Liver (tissue), 9 donors: ENCODE measurements around the gene KRTAP6-1. TPM values are rescaled to one million over a fixed set of nuclear protein-coding genes. Genes with fewer than 3 reads are reported as not detected.

Source experiments
- DNase-seq: peaks from one replicate; pipeline ENCODE4 v3.0.0-alpha.2; 2017; ENCODE audit warnings: low spot score
- H3K27ac ChIP-seq, 2 donors: one replicate each; pipeline ENCODE4 v1.7.0; 2013; ENCODE audit warnings: inconsistent platforms in 2 of 2, low read length in 2 of 2, control low read depth in 1 of 2, low read depth in 1 of 2, mild to moderate bottlenecking in 1 of 2
- H3K27me3 ChIP-seq, 4 donors: one replicate each; pipeline versions ENCODE4 v1.6.1 to v1.7.0; 2013; ENCODE audit warnings: low read length in 3 of 4, inconsistent platforms in 1 of 4, mild to moderate bottlenecking in 1 of 4, moderate library complexity in 1 of 4; ENCODE audit not compliant: control insufficient read depth in 4 of 4, insufficient read depth in 4 of 4
- H3K36me3 ChIP-seq, 4 donors: one replicate each; pipeline versions ENCODE4 v1.6.1 to v1.7.0; 2013; ENCODE audit warnings: low read length in 3 of 4, mild to moderate bottlenecking in 3 of 4, low read depth in 1 of 4, moderate library complexity in 1 of 4; ENCODE audit not compliant: control insufficient read depth in 4 of 4, insufficient read depth in 3 of 4
- H3K4me1 ChIP-seq, 4 donors: one replicate each; pipeline versions ENCODE4 v1.6.1 to v1.7.0; 2013; ENCODE audit warnings: low read length in 3 of 4, mild to moderate bottlenecking in 3 of 4, moderate library complexity in 1 of 4; ENCODE audit not compliant: control insufficient read depth in 4 of 4, insufficient read depth in 4 of 4
- H3K4me3 ChIP-seq, 3 donors: one replicate each; pipeline versions ENCODE4 v1.6.1 to v1.7.0; 2013; ENCODE audit warnings: low read length in 3 of 3, control low read depth in 1 of 3, low read depth in 1 of 3, mild to moderate bottlenecking in 1 of 3
- H3K9ac ChIP-seq, 2 donors: one replicate each; pipeline ENCODE4 v1.7.0; 2013; ENCODE audit warnings: low read length in 2 of 2, mild to moderate bottlenecking in 2 of 2, moderate library complexity in 2 of 2, control low read depth in 1 of 2, low read depth in 1 of 2
- H3K9me3 ChIP-seq, 4 donors: one replicate each; pipeline versions ENCODE4 v1.6.1 to v1.7.0; 2013; ENCODE audit warnings: low read length in 3 of 4; ENCODE audit not compliant: control insufficient read depth in 4 of 4
- ATF3 ChIP-seq: IDR thresholded peaks from 2 replicates; pipeline ENCODE4 v1.6.1; 2016; ENCODE audit warnings: antibody characterized with exemption
- EGR1 ChIP-seq, 2 donors: IDR thresholded peaks; 2 replicates each; pipeline ENCODE4 v1.6.1; 2016 to 2018; ENCODE audit warnings: antibody characterized with exemption in 2 of 2, low read depth in 2 of 2
- FOXA1 ChIP-seq: IDR thresholded peaks from 2 replicates; pipeline ENCODE4 v1.6.1; 2016; ENCODE audit warnings: antibody characterized with exemption
- GABPA ChIP-seq, 2 donors: IDR thresholded peaks in 1 of 2; conservative IDR thresholded peaks in 1 of 2; 2 replicates each; pipeline ENCODE4 v1.6.1; 2016; ENCODE audit warnings: antibody characterized with exemption in 2 of 2, mild to moderate bottlenecking in 1 of 2, moderate library complexity in 1 of 2
- HNF4A ChIP-seq, 2 donors: conservative IDR thresholded peaks; 2 replicates each; pipeline ENCODE4 v1.6.1; 2016; ENCODE audit warnings: antibody characterized with exemption in 2 of 2, mild to moderate bottlenecking in 2 of 2
- HNF4G ChIP-seq: IDR thresholded peaks from 2 replicates; pipeline ENCODE4 v1.6.1; 2016; ENCODE audit warnings: antibody characterized with exemption
- JUND ChIP-seq, 2 donors: IDR thresholded peaks; 2 replicates each; pipeline ENCODE4 v1.6.1; 2016; ENCODE audit warnings: antibody characterized with exemption in 2 of 2
- MAX ChIP-seq: IDR thresholded peaks from 2 replicates; pipeline ENCODE4 v1.6.1; 2016; ENCODE audit warnings: antibody characterized with exemption
- NR2F2 ChIP-seq: IDR thresholded peaks from 2 replicates; pipeline ENCODE4 v1.6.1; 2016; ENCODE audit warnings: antibody characterized with exemption
- RAD21 ChIP-seq, 2 donors: IDR thresholded peaks; 2 replicates each; pipeline ENCODE4 v1.6.1; 2016; ENCODE audit warnings: antibody characterized with exemption in 2 of 2, mild to moderate bottlenecking in 2 of 2
- REST ChIP-seq: IDR thresholded peaks from 2 replicates; pipeline ENCODE4 v1.6.1; 2016; ENCODE audit warnings: antibody characterized with exemption, mild to moderate bottlenecking
- RXRA ChIP-seq, 2 donors: IDR thresholded peaks; 2 replicates each; pipeline ENCODE4 v1.6.1; 2017 to 2018; ENCODE audit warnings: antibody characterized with exemption in 2 of 2, mild to moderate bottlenecking in 1 of 2
- SP1 ChIP-seq: IDR thresholded peaks from 2 replicates; pipeline ENCODE4 v1.6.1; 2018; ENCODE audit warnings: antibody characterized with exemption, mild to moderate bottlenecking
- TAF1 ChIP-seq: conservative IDR thresholded peaks from 2 replicates; pipeline ENCODE4 v1.6.1; 2016; ENCODE audit warnings: antibody characterized with exemption, mild to moderate bottlenecking
- ZBTB33 ChIP-seq: IDR thresholded peaks from 2 replicates; pipeline ENCODE4 v1.6.1; 2016; ENCODE audit warnings: antibody characterized with exemption
- WGBS: extraction: QIAGEN DNeasy Blood & Tissue Kit; methylation state at CpG from one replicate; pipeline ENCODE4 v1.1.7; 2013; 5-methylcytosine and 5-hydroxymethylcytosine counted together
- polyA plus RNA-seq, 2 donors: library from polyadenylated mRNA; stranded (reverse) in 1 of 2; unstranded in 1 of 2; fragments of 200-250 nt in 1 of 2; fragments of >200 nt in 1 of 2; fragmentation: Nextera tagmentation in 1 of 2; extraction: Ambion mirVana in 1 of 2; gene quantifications; one replicate each; pipeline versions ENCODE4 v1.2.1 to v1.2.3, GENCODE V29; 2013 to 2015
- total RNA-seq, 2 donors: library from RNA; depleted of rRNA; stranded (reverse); fragments of >200 nt; gene quantifications; one replicate each; pipeline ENCODE4 v1.2.3, GENCODE V29; 2014
- donor health status: healthy.
- donor health status: healthy.
- donor health status: healthy.
- donor health status: healthy.
- donor health status: healthy.

KRTAP6-1 gene
- total and polyA plus RNA-seq, 4 donors, result not detected

- TF ChIP-seq HNF4G, result no peak
- no peak for TF ChIP-seq JUND (IDR thresholded peaks at IDR 0.05)
- TF ChIP-seq NR2F2, result no peak
These were observed 39.2 kb upstream of the KRTAP6-1 start (continued) for GRCh38 chr21:30652891-30653290.

- H3K9ac ChIP-seq, result no peak overlapping the region
- TF ChIP-seq FOXA1 (no peak), RXRA (IDR thresholded peaks at IDR 0.05) (no peak), EGR1 (IDR thresholded peaks at IDR 0.05; ENCODE audit: low read depth in 2 of 2) (no peak), RAD21 (IDR thresholded peaks at IDR 0.05) (no peak), JUND (IDR thresholded peaks at IDR 0.05) (no peak), NR2F2 (no peak), SP1 (no peak)
- WGBS, result 72% methylated on average over 1 of the region's 1 CpG
These were observed 33.2 kb upstream of the KRTAP6-1 start for GRCh38 chr21:30646904-30647414.

GRCh38 chr21:30642564-30642963 lies 28.8 kb upstream of the KRTAP6-1 start, which contains the start of gene KRTAP20-3:
Gene KRTAP20-3 (plus strand): TSS chr21:30642864.
- H3K9me3 ChIP-seq, result no peaks in the 10 kb centered on the region
- H3K27ac ChIP-seq, result no peak within 1 kb of the TSS
- H3K4me3 ChIP-seq, result no peak within 1 kb of the TSS
- H3K27me3 ChIP-seq, result peaks cover 0 to 3% (median 0%) of the 10 kb centered on the region in 4 donors
- no peak for DNase-seq
- no peaks in the 10 kb centered on the region for H3K36me3 ChIP-seq
- TF ChIP-seq EGR1 (IDR thresholded peaks at IDR 0.05; ENCODE audit: low read depth in 2 of 2) (no peak), MAX (no peak), FOXA1 (no peak), TAF1 (no peak), GABPA (IDR thresholded peaks at IDR 0.05 in 1 of 2, conservative IDR thresholded peaks at IDR 0.05 in 1 of 2) (no peak), HNF4A (conservative IDR thresholded peaks at IDR 0.05) (no peak), HNF4G (no peak)
- WGBS, result 82% methylated on average over 2 of the region's 2 CpGs
- H3K9ac ChIP-seq, result no peak within 1 kb of the TSS
- no peaks in the 10 kb centered on the region for H3K4me1 ChIP-seq

More at GRCh38 chr21:30646904-30647414, 33.2 kb upstream of the KRTAP6-1 start:
- H3K27me3 ChIP-seq, result peaks cover 0 to 3% (median 0%) of the 10 kb centered on the region in 4 donors
- no peak overlapping the region for H3K27ac ChIP-seq
- no peak for DNase-seq
- H3K4me1 ChIP-seq, result no peaks in the 10 kb centered on the region
- H3K36me3 ChIP-seq, result no peaks in the 10 kb centered on the region
- H3K4me3 ChIP-seq, result no peak overlapping the region
- no peaks in the 10 kb centered on the region for H3K9me3 ChIP-seq

- no peaks in the 10 kb centered on the region for H3K9me3 ChIP-seq
- no peaks in the 10 kb centered on the region for H3K4me1 ChIP-seq
- TF ChIP-seq RAD21 (IDR thresholded peaks at IDR 0.05), result no peak
- TF ChIP-seq JUND (IDR thresholded peaks at IDR 0.05), result no peak
- no peak overlapping the region for H3K9ac ChIP-seq
- no peaks in the 10 kb centered on the region for H3K36me3 ChIP-seq
- no peak for DNase-seq
- no peak overlapping the region for H3K27ac ChIP-seq
- no peaks in the 10 kb centered on the region for H3K27me3 ChIP-seq
- no peak overlapping the region for H3K4me3 ChIP-seq
- 87% methylated on average over 3 of the region's 3 CpGs for WGBS
These were observed 25.0 kb upstream of the KRTAP6-1 start for GRCh38 chr21:30638686-30639085.

GRCh38 chr21:30634906-30635305 lies 21.2 kb upstream of the KRTAP6-1 start, which contains the start of gene KRTAP20-2:
Gene KRTAP20-2 (plus strand): TSS chr21:30635206. CDS start chr21:30635264, 58 bp downstream.
- 88% methylated on average over 1 of the region's 1 CpG for WGBS
- no peaks in the 10 kb centered on the region for H3K9me3 ChIP-seq
- H3K27ac ChIP-seq, result no peak within 1 kb of the TSS
- H3K9ac ChIP-seq, result no peak within 1 kb of the TSS
- DNase-seq, result no peak
- TF ChIP-seq ZBTB33 (no peak), REST (no peak), ATF3 (no peak), GABPA (IDR thresholded peaks at IDR 0.05 in 1 of 2, conservative IDR thresholded peaks at IDR 0.05 in 1 of 2) (no peak)
- H3K4me3 ChIP-seq, result no peak within 1 kb of the TSS
- H3K27me3 ChIP-seq, result no peaks in the 10 kb centered on the region
- no peaks in the 10 kb centered on the region for H3K36me3 ChIP-seq
- H3K4me1 ChIP-seq, result no peaks in the 10 kb centered on the region
